Stimulated activated naive B cell treated with anti-CD40 and anti-IgM and Interleukin-4, amounts not matched to agents 10 μg/mL and 1 μg/mL and 100 μg/mL, for 72 hours (primary cell): ENCODE measurements around the gene RYR3.

ENCODE experiments used
- ATAC-seq, 2 donors: fragments of 150-1000 bp; cut with Tn5 transposase; replicated peaks; 2 replicates each; pipeline ENCODE4 v1.10.0; 2021; ENCODE audit warnings: moderate library complexity in 1 of 2
- DNase-seq: peaks from one replicate; pipeline ENCODE4 v3.0.0; 2021
- H3K27ac Mint-ChIP-seq: one replicate; pipeline ENCODE4 v1.8.0; 2022; ENCODE audit warnings: mild to moderate bottlenecking, mixed read lengths
- H3K27me3 Mint-ChIP-seq, 2 donors: one replicate each; pipeline ENCODE4 v1.8.0; 2022; ENCODE audit warnings: mixed read lengths in 2 of 2
- H3K36me3 Mint-ChIP-seq, 2 donors: one replicate each; pipeline ENCODE4 v1.8.0; 2022; ENCODE audit warnings: mixed read lengths in 2 of 2, mild to moderate bottlenecking in 1 of 2
- H3K4me1 Mint-ChIP-seq, 2 donors: one replicate each; pipeline ENCODE4 v1.8.0; 2022; ENCODE audit warnings: mixed read lengths in 2 of 2, mild to moderate bottlenecking in 1 of 2
- H3K4me3 Mint-ChIP-seq, 2 donors: one replicate each; pipeline ENCODE4 v1.8.0; 2022; ENCODE audit warnings: mild to moderate bottlenecking in 2 of 2, mixed read lengths in 2 of 2, moderate library complexity in 1 of 2
- H3K9me3 Mint-ChIP-seq, 2 donors: one replicate each; pipeline ENCODE4 v1.8.0; 2022; ENCODE audit warnings: mixed read lengths in 2 of 2, mild to moderate bottlenecking in 1 of 2

The RYR3 gene

GRCh38 chr15:33382491-33382890 lies 71.7 kb downstream of the RYR3 start:
- H3K27ac Mint-ChIP-seq, result no peak overlapping the region
- ATAC-seq (no peak), DNase-seq (no peak)
- no peaks in the 10 kb centered on the region for H3K4me1 Mint-ChIP-seq
- peaks cover 0 to 4% of the 10 kb centered on the region in 2 donors for H3K27me3 Mint-ChIP-seq
- H3K36me3 Mint-ChIP-seq, result no peaks in the 10 kb centered on the region
- H3K9me3 Mint-ChIP-seq, result peaks cover 0 to 4% of the 10 kb centered on the region in 2 donors
- no peak overlapping the region for H3K4me3 Mint-ChIP-seq

GRCh38 chr15:33384307-33384706 lies 73.5 kb downstream of the RYR3 start:
- no peaks in the 10 kb centered on the region for H3K36me3 Mint-ChIP-seq
- no peak overlapping the region for H3K27ac Mint-ChIP-seq
- ATAC-seq, result no peak
- H3K4me1 Mint-ChIP-seq, result no peaks in the 10 kb centered on the region
- peaks cover 0 to 4% of the 10 kb centered on the region in 2 donors for H3K27me3 Mint-ChIP-seq
- H3K4me3 Mint-ChIP-seq, result no peak overlapping the region
- no peak for DNase-seq
- peaks cover 1 to 4% of the 10 kb centered on the region in 2 donors for H3K9me3 Mint-ChIP-seq

GRCh38 chr15:33392453-33392852 lies 81.7 kb downstream of the RYR3 start:
- no peaks in the 10 kb centered on the region for H3K4me1 Mint-ChIP-seq
- H3K9me3 Mint-ChIP-seq, result peaks cover 0 to 1% of the 10 kb centered on the region in 2 donors
- H3K27ac Mint-ChIP-seq, result no peak overlapping the region
- H3K27me3 Mint-ChIP-seq, result no peaks in the 10 kb centered on the region
- DNase-seq (no peak), ATAC-seq (no peak)
- H3K4me3 Mint-ChIP-seq, result no peak overlapping the region
- no peaks in the 10 kb centered on the region for H3K36me3 Mint-ChIP-seq

- H3K27ac Mint-ChIP-seq, result no peak overlapping the region
- no peak for ATAC-seq
- H3K4me3 Mint-ChIP-seq, result no peak overlapping the region
- no peaks in the 10 kb centered on the region for H3K4me1 Mint-ChIP-seq
- no peaks in the 10 kb centered on the region for H3K9me3 Mint-ChIP-seq
- DNase-seq, result no peak
- no peaks in the 10 kb centered on the region for H3K36me3 Mint-ChIP-seq
- H3K27me3 Mint-ChIP-seq, result no peaks in the 10 kb centered on the region
Measured at GRCh38 chr15:33393546-33393945, 82.8 kb downstream of the RYR3 start.

GRCh38 chr15:33395321-33395720 lies 84.6 kb downstream of the RYR3 start:
- H3K27me3 Mint-ChIP-seq, result no peaks in the 10 kb centered on the region
- H3K9me3 Mint-ChIP-seq, result no peaks in the 10 kb centered on the region
- H3K27ac Mint-ChIP-seq, result no peak overlapping the region
- H3K4me3 Mint-ChIP-seq, result no peak overlapping the region
- DNase-seq, result no peak
- ATAC-seq, result no peak
- H3K36me3 Mint-ChIP-seq, result no peaks in the 10 kb centered on the region
- H3K4me1 Mint-ChIP-seq, result no peaks in the 10 kb centered on the region

- Mint-ChIP-seq H3K36me3 (no peaks in the 10 kb centered on the region), H3K9me3 (no peaks in the 10 kb centered on the region), H3K27me3 (no peaks in the 10 kb centered on the region), H3K27ac (no peak overlapping the region), H3K4me1 (no peaks in the 10 kb centered on the region), H3K4me3 (no peak overlapping the region)
- no peak for DNase-seq
- ATAC-seq, result no peak
Measured at GRCh38 chr15:33395846-33396245, 85.1 kb downstream of the RYR3 start.

GRCh38 chr15:33396475-33396874 lies 85.7 kb downstream of the RYR3 start:
- DNase-seq (no peak), ATAC-seq (no peak)
- no peaks in the 10 kb centered on the region for H3K36me3 Mint-ChIP-seq
- no peaks in the 10 kb centered on the region for H3K4me1 Mint-ChIP-seq
- H3K27ac Mint-ChIP-seq, result no peak overlapping the region
- no peak overlapping the region for H3K4me3 Mint-ChIP-seq
- H3K27me3 Mint-ChIP-seq, result no peaks in the 10 kb centered on the region
- H3K9me3 Mint-ChIP-seq, result no peaks in the 10 kb centered on the region

- Mint-ChIP-seq H3K4me1 (no peaks in the 10 kb centered on the region), H3K4me3 (no peak overlapping the region), H3K9me3 (no peaks in the 10 kb centered on the region), H3K27me3 (no peaks in the 10 kb centered on the region), H3K27ac (no peak overlapping the region), H3K36me3 (no peaks in the 10 kb centered on the region)
- DNase-seq (no peak), ATAC-seq (no peak)
Measured at GRCh38 chr15:33398555-33398954, 87.8 kb downstream of the RYR3 start.

GRCh38 chr15:33400941-33401340 lies 90.2 kb downstream of the RYR3 start:
- no peaks in the 10 kb centered on the region for H3K27me3 Mint-ChIP-seq
- no peaks in the 10 kb centered on the region for H3K36me3 Mint-ChIP-seq
- H3K4me3 Mint-ChIP-seq, result no peak overlapping the region
- ATAC-seq (no peak), DNase-seq (no peak)
- H3K4me1 Mint-ChIP-seq, result no peaks in the 10 kb centered on the region
- H3K27ac Mint-ChIP-seq, result no peak overlapping the region
- no peaks in the 10 kb centered on the region for H3K9me3 Mint-ChIP-seq

- ATAC-seq (no peak), DNase-seq (no peak)
- H3K36me3 Mint-ChIP-seq, result no peaks in the 10 kb centered on the region
- H3K27me3 Mint-ChIP-seq, result no peaks in the 10 kb centered on the region
- no peak overlapping the region for H3K27ac Mint-ChIP-seq
- no peak overlapping the region for H3K4me3 Mint-ChIP-seq
- no peaks in the 10 kb centered on the region for H3K4me1 Mint-ChIP-seq
- H3K9me3 Mint-ChIP-seq, result no peaks in the 10 kb centered on the region
Measured at GRCh38 chr15:33402600-33402999, 91.8 kb downstream of the RYR3 start.

- Mint-ChIP-seq H3K9me3 (peaks cover 0 to 4% of the 10 kb centered on the region in 2 donors), H3K4me1 (no peaks in the 10 kb centered on the region), H3K4me3 (no peak overlapping the region), H3K27me3 (peaks cover 0 to 4% of the 10 kb centered on the region in 2 donors), H3K27ac (no peak overlapping the region), H3K36me3 (no peaks in the 10 kb centered on the region)
- ATAC-seq, result no peak
- DNase-seq, result no peak
Measured at GRCh38 chr15:33405096-33405495, 94.3 kb downstream of the RYR3 start.

- ATAC-seq, result no peak
- Mint-ChIP-seq H3K36me3 (no peaks in the 10 kb centered on the region), H3K4me1 (no peaks in the 10 kb centered on the region), H3K27me3 (peaks cover 0 to 4% of the 10 kb centered on the region in 2 donors), H3K4me3 (no peak overlapping the region), H3K9me3 (peaks cover 4 to 7% of the 10 kb centered on the region in 2 donors), H3K27ac (no peak overlapping the region)
- DNase-seq, result no peak
Measured at GRCh38 chr15:33411596-33412540, 101.1 kb downstream of the RYR3 start.

- Mint-ChIP-seq H3K4me1 (no peaks in the 10 kb centered on the region), H3K27me3 (peaks cover 0 to 4% of the 10 kb centered on the region in 2 donors), H3K9me3 (peaks cover 2 to 3% of the 10 kb centered on the region in 2 donors), H3K36me3 (no peaks in the 10 kb centered on the region), H3K27ac (no peak overlapping the region), H3K4me3 (no peak overlapping the region)
- no peak for DNase-seq
- ATAC-seq, result no peak
Measured at GRCh38 chr15:33419701-33420100, 108.9 kb downstream of the RYR3 start.

GRCh38 chr15:33424025-33424424 lies 113.3 kb downstream of the RYR3 start:
- Mint-ChIP-seq H3K36me3 (no peaks in the 10 kb centered on the region), H3K4me3 (no peak overlapping the region), H3K9me3 (no peaks in the 10 kb centered on the region), H3K4me1 (no peaks in the 10 kb centered on the region), H3K27me3 (peaks cover 0 to 4% of the 10 kb centered on the region in 2 donors), H3K27ac (no peak overlapping the region)
- ATAC-seq (no peak), DNase-seq (no peak)

- Mint-ChIP-seq H3K36me3 (no peaks in the 10 kb centered on the region), H3K4me1 (no peaks in the 10 kb centered on the region), H3K9me3 (no peaks in the 10 kb centered on the region), H3K27me3 (peaks cover 0 to 4% of the 10 kb centered on the region in 2 donors), H3K4me3 (no peak overlapping the region), H3K27ac (no peak overlapping the region)
- ATAC-seq (no peak), DNase-seq (no peak)
Measured at GRCh38 chr15:33425142-33425541, 114.4 kb downstream of the RYR3 start.
